Stimulated activated CD8-positive, alpha-beta memory T cell treated with anti-CD3 and anti-CD28 coated beads, Interleukin-15, amount 100 ng/mL, for 24 hours (primary cell): ENCODE results near the gene ZNF785.
A peak's percentile ranks its signal among the peaks of the same experiment; 100 is the strongest.
"Not testable (repeated sequence)": the region's sequence is repeated elsewhere in the genome, so short reads cannot be mapped to it uniquely, and the experiment has no call there.

ENCODE experiments used
- DNase-seq: peaks from one replicate; pipeline ENCODE4 v3.0.0-alpha.2; 2020; ENCODE audit warnings: low read depth

Gene ZNF785

GRCh38 chr16:30585400-30586191 is at the start of gene ZNF785:
Gene ZNF785 (minus strand): TSS chr16:30585697. CDS start chr16:30585611, 86 bp downstream.
- DNase-seq: peak; percentile 59

GRCh38 chr16:30633526-30633925 is 48.0 kb upstream of the ZNF785 start:
- no peak for DNase-seq

- DNase-seq: not testable (repeated sequence)
These were observed 47.0 kb upstream of the ZNF785 start for GRCh38 chr16:30632454-30632853.

- peak; percentile 75 for DNase-seq
These were observed 43.4 kb upstream of the ZNF785 start for GRCh38 chr16:30628628-30629540.

GRCh38 chr16:30626236-30626635 is 40.7 kb upstream of the ZNF785 start:
- DNase-seq: no peak

- no peak for DNase-seq
These were observed 38.2 kb upstream of the ZNF785 start for GRCh38 chr16:30623536-30624283.

GRCh38 chr16:30622455-30623032 is 37.0 kb upstream of the ZNF785 start:
- no peak for DNase-seq

GRCh38 chr16:30621765-30622164 is 36.3 kb upstream of the ZNF785 start:
- DNase-seq: no peak

- no peak for DNase-seq
These were observed 34.7 kb upstream of the ZNF785 start for GRCh38 chr16:30620169-30620568.

GRCh38 chr16:30619638-30620037 is 34.1 kb upstream of the ZNF785 start:
- DNase-seq: no peak

GRCh38 chr16:30619202-30619601 is 33.7 kb upstream of the ZNF785 start:
- no peak for DNase-seq

GRCh38 chr16:30615358-30616091 is 30.0 kb upstream of the ZNF785 start:
- DNase-seq: peak; percentile 52

- peak; percentile 66 for DNase-seq
These were observed 24.7 kb upstream of the ZNF785 start, which contains the start of gene ZNF689 for GRCh38 chr16:30609926-30610839. Gene ZNF689 (minus strand): TSS chr16:30610389. CDS start chr16:30610041, 348 bp downstream.

- no peak for DNase-seq
These were observed 23.8 kb upstream of the ZNF785 start for GRCh38 chr16:30609002-30609925.

GRCh38 chr16:30606004-30606403 is 20.5 kb upstream of the ZNF785 start:
- no peak for DNase-seq

GRCh38 chr16:30605158-30605557 is 19.7 kb upstream of the ZNF785 start:
- DNase-seq: no peak

- DNase-seq: no peak
These were observed 18.9 kb upstream of the ZNF785 start for GRCh38 chr16:30604316-30604947.

GRCh38 chr16:30603945-30604315 is 18.4 kb upstream of the ZNF785 start:
- DNase-seq: no peak
